HUDEP-2 (cell line): ENCODE results near the gene DACT1.

Experiments
- DNase-seq, 76 experiments: peaks; one replicate each; lab custom pipeline; 2025; ENCODE audit not compliant: unreplicated experiment in 76 of 76; lab: John Stamatoyannopoulos, UW

The DACT1 gene

GRCh38 chr14:58635091-58635830 lies 2.5 kb upstream of the DACT1 start:
- DNase-seq: no peak

GRCh38 chr14:58636129-58636528 lies 1.6 kb upstream of the DACT1 start:
- DNase-seq: no peak

DNA sequence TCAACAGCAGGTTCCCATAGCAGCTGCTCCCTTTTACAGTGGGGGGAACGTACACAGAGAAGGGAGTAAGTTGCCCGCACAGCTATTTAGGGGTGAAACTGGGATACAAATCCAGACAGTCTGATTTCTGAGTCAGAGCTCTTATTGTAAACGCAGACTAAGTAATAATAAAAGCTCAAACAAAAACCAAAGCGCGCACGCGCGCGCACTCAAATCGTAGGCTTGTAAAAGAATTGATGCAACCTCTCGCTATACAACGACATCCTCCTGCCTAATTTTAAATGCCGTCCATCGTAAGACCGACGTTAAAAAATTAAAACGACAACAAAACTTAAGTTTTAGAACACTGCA lies 747 bp upstream of the DACT1 start:
- DNase-seq: no peak

DNA sequence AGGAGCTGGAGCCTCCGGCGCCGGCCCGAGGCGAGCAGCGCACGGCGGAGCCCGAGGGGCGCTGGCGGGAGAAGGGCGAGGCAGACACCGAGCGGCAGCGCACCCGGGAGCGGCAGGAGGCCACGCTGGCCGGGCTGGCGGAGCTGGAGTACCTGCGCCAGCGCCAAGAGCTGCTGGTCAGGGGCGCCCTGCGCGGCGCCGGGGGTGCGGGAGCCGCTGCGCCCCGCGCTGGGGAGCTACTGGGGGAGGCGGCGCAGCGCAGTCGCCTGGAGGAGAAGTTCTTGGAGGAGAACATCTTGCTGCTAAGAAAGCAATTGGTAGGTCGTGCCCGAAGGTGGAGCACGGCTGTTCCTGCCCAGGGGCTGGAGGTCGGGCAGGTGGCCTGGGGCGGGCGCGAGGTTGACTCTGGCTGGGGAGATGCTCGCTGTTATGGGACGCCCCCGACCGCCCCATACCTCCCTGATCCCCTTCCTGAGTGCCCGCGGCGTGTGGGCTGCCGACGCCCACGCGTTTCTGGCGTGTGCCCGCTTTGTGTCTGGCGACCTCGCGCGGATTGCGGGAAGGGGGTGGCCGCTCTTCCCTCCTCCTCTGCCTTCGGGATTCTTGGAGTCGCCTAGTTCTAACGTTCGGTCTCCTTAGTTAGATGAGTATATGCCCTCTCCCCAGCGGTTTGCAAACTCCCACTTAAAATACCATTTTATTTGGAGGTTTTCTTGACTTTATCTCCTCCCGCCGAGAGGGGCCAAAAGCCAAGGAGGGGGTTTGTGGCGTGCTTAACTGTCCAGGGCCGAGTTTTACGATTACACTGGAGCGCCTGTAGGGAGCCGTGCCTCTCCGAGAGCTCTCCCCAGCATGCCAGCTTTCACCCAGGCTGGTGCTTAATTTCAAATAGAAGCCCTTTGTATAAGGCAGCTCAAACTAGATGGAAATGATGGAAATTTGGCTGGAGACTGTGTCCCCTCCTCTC lies 752 bp downstream of the DACT1 start:
- DNase-seq: no peak

GRCh38 chr14:58639198-58639565 lies 1.4 kb downstream of the DACT1 start:
- no peak for DNase-seq

- peak in 3 of 76 experiments; percentile 2 to 7 (median 4) for DNase-seq
These were observed 2.2 kb downstream of the DACT1 start for GRCh38 chr14:58639842-58640484.

GRCh38 chr14:58640959-58641358 lies 3.2 kb downstream of the DACT1 start:
- no peak for DNase-seq

DNA sequence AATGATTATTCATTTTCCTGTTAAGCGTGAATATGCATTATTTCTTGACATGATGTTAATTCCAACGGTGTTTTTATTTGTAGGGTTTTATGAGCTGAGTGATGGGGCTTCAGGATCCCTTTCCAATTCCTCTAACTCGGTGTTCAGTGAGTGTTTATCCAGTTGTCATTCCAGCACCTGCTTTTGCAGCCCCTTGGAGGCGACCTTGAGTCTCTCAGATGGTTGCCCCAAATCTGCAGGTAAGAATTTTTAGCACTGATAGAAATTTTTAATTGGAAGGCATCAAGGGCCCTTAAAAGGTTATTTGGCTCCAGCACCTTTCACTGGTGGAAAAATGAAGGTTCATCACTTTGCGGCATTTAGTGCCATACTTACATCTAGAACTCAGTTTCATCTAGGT lies 3.7 kb downstream of the DACT1 start:
- no peak for DNase-seq

- no peak for DNase-seq
These were observed 5.6 kb downstream of the DACT1 start for GRCh38 chr14:58643366-58643765.

GRCh38 chr14:58645641-58646040 lies 7.9 kb downstream of the DACT1 start:
- no peak for DNase-seq

- no peak for DNase-seq
These were observed 8.7 kb downstream of the DACT1 start for GRCh38 chr14:58646479-58646878.

DNA sequence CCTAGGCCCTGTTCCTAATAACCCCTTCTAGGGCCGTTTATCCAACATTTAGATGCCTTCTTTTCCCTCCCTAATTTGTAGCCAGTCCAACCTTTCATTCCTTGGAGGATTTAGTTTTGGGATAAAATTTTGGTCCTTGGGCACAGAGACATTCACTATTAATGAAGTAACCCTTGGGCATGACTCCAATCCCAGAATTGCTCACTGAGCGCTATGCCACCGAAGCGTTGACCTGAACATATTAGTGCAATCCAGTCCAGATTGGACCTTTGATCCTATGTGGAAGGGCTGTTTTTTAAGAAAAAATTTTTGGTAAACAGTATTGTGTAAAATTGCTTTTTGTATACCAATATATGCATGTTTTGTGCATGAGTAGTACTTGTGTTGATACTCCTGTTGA lies 10.0 kb downstream of the DACT1 start:
- DNase-seq: no peak

- no peak for DNase-seq
These were observed 13.1 kb downstream of the DACT1 start for GRCh38 chr14:58650857-58651256.

GRCh38 chr14:58656671-58657411 lies 19.1 kb downstream of the DACT1 start:
- no peak for DNase-seq

DNA sequence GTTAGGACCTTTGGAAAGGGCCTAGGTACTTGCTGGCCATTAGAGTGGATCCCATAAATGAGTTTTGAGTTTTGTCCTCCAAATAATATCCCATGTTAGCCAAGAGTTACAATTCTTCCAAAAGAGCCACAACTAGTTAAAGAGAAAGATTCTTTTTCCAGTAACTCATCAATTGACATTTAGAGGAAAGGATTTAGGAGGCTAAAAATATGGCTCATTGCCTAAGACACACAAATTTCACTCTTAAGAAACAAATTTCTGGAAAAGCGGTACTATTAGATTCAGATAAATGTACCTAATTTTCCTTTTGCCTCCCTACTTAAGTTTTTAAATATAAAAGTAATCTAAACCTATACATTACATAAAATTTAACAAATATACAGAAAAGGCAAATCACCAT lies 21.3 kb downstream of the DACT1 start:
- DNase-seq: no peak

- no peak for DNase-seq
These were observed 22.1 kb downstream of the DACT1 start for GRCh38 chr14:58659846-58660245.

DNA sequence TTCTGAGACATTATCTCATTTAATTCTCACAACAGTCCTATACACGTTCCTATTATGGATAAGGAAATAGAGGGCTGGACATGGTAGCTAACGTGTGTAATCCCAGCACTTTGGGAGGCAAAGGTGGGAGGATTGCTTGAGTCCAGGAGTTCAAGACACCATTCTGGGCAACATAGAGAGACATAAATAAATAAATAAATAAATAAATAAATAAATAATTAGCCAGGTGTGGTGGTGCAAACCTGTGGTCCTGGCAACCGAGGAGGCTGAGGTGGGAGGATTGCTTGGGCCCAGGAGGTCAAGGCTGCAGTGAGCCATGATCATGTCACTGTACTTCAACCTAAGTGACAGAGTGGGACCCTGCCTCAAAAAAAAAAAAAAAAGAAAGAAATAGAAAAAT lies 22.6 kb downstream of the DACT1 start:
- DNase-seq: no peak

DNA sequence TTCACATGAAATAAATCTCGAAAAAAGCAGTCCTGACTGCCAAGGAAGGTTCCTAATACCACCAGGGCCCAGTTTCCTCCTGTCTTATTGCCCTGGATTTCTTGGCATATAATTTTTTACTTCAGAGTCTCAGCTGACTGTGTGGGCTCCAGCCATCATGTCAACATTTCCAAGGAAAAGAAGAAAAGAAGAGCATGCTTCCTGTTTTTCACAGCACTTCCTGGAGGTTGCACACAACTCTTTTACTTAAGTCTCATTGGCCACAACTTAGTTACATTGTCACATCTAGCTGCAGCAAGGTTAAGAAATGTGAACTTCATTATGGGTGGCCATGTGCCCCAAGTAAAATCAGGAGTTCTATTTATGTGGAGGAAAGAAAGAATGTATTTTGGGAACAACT lies 24.3 kb downstream of the DACT1 start:
- DNase-seq: no peak

DNA sequence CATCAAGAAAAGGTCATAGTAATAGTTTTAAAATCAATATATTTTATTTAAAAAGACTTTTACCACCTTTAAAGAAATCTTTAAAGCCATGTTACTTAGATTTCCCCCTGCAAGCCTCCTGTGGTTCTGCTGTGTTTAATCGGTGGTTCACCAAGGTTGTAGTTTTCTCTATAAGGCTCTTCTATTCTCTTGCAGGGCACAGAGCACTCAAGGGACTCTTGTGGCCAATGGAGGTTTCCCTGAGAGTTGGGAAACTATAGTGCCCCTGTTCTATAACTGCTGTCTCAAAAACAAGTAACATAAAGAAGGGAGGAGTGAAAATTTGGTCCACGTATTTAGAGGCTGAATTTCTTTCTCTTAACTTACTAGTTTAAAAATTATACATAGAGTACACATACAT lies 25.0 kb downstream of the DACT1 start:
- DNase-seq: no peak

DNA sequence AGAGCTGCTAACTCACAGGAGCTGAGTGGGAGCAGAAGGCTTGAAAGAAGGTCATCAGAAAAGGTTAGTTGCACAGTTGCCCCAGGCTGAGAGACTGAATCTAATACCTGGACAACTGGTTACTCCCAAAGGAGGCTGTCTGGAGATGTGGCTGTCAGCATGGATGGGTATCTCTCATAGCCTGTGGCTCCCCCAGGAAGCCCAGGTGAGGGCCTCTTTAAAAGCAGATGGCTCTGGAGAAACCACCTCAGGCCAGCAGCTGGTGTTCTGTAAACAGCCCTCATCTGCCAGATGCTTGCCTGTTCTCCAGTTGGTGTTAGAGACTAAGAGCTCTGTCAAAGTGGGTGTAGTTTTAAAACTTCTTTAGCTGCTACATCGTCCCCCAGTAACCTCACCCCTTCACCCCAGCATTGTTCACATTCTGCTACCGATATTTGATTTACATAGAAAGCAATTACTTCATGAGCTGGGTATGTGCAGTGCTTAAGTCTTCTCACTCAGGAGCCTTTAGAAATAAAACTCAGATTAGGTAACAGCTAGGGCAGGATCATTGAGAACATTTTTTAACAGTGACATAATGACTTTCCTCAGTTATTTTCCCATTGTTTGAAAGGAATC lies 25.8 kb downstream of the DACT1 start:
- DNase-seq: no peak
